HepG2 (cell line): ENCODE data around the gene DOK1. TPM values are rescaled to one million over a fixed set of nuclear protein-coding genes. Genes with fewer than 3 reads are reported as not detected.
A peak's percentile ranks its signal among the peaks of the same experiment; 100 is the strongest.

Experiments
- DPF2 ChIP-seq: sonication (generic); formaldehyde crosslinking; IDR thresholded peaks from 2 replicates; pipeline ENCODE4 v1.4.0; 2020; ENCODE audit warnings: mild to moderate bottlenecking, low read depth, missing genetic modification reagents, borderline replicate concordance
- E2F5 ChIP-seq: sonication (generic); formaldehyde crosslinking; conservative IDR thresholded peaks from 2 replicates; pipeline ENCODE4 v1.4.0; 2020; ENCODE audit warnings: missing genetic modification reagents
- ETV5 ChIP-seq: IDR thresholded peaks from 2 replicates; pipeline ENCODE4 v1.6.1; 2018; ENCODE audit warnings: missing biosample characterization, missing genetic modification reagents, inconsistent platforms, borderline replicate concordance
- EZH2 ChIP-seq: conservative IDR thresholded peaks from 2 replicates; pipeline ENCODE4 v1.6.1; 2012; ENCODE audit warnings: mild to moderate bottlenecking, low read depth, low read length, moderate library complexity
- FOXJ3 ChIP-seq: sonication (generic); formaldehyde crosslinking; IDR thresholded peaks from 2 replicates; pipeline ENCODE4 v1.4.0; 2020; ENCODE audit warnings: missing genetic modification reagents, mild to moderate bottlenecking, borderline replicate concordance
- MATR3 ChIP-seq: sonication (generic); formaldehyde crosslinking; IDR thresholded peaks from 2 replicates; pipeline ENCODE4 v1.4.0; 2020; ENCODE audit warnings: missing genetic modification reagents
- NFIB ChIP-seq: sonication (generic); formaldehyde crosslinking; IDR thresholded peaks from 2 replicates; pipeline ENCODE4 v1.9.0; 2021; ENCODE audit warnings: missing genetic modification reagents, mild to moderate bottlenecking, borderline replicate concordance
- NFKB2 ChIP-seq: sonication (generic); formaldehyde crosslinking; IDR thresholded peaks from 2 replicates; pipeline ENCODE4 v1.4.0; 2020; ENCODE audit warnings: missing genetic modification reagents, borderline replicate concordance
- RFXAP ChIP-seq: sonication (generic); formaldehyde crosslinking; IDR thresholded peaks from 2 replicates; pipeline ENCODE4 v1.4.0; 2020; ENCODE audit warnings: missing genetic modification reagents, borderline replicate concordance
- SMARCE1 ChIP-seq: fragments of 450-650 bp; IDR thresholded peaks from 2 replicates; pipeline ENCODE4 v1.6.1; 2017; ENCODE audit warnings: borderline replicate concordance
- STAT6 ChIP-seq: sonication (generic); formaldehyde crosslinking; IDR thresholded peaks from 2 replicates; pipeline ENCODE4 v1.4.0; 2020; ENCODE audit warnings: missing genetic modification reagents, mild to moderate bottlenecking, borderline replicate concordance
- TEF ChIP-seq: sonication (generic); formaldehyde crosslinking; IDR thresholded peaks from 2 replicates; pipeline ENCODE4 v1.5.0; 2020; ENCODE audit warnings: missing genetic modification reagents
- ZMYM4 ChIP-seq: sonication (generic); formaldehyde crosslinking; IDR thresholded peaks from 2 replicates; pipeline ENCODE4 v1.8.1; 2023; ENCODE audit warnings: mild to moderate bottlenecking, missing genetic modification reagents
- ZNF749 ChIP-seq: sonication (generic); formaldehyde crosslinking; IDR thresholded peaks from 2 replicates; pipeline ENCODE4 v1.8.0; 2022; ENCODE audit warnings: mild to moderate bottlenecking, missing genetic modification reagents, moderate library complexity, borderline replicate concordance
- ZSCAN29 ChIP-seq: sonication (generic); formaldehyde crosslinking; conservative IDR thresholded peaks from 2 replicates; pipeline ENCODE4 v1.4.0; 2020; ENCODE audit warnings: mild to moderate bottlenecking, missing genetic modification reagents
- polyA plus RNA-seq, 8 experiments: library from polyadenylated mRNA; depleted of rRNA in 3 of 8; stranded (reverse) in 7 of 8; unstranded in 1 of 8; fragments of >200 nt; fragmentation: Illumina TruSeq in 4 of 8; extraction: Trizol in 4 of 8; gene quantifications; 2 replicates each; pipeline versions ENCODE4 v1.2.1 to v1.2.3, GENCODE V29; 2011 to 2016; ENCODE audit warnings: low read depth in 4 of 8, missing spikeins in 1 of 8, mixed read lengths in 1 of 8; ENCODE audit not compliant: insufficient read depth in 1 of 8
- total RNA-seq, 5 experiments: library from RNA; depleted of rRNA; stranded (reverse); fragments of >200 nt; fragmentation: Illumina TruSeq; extraction: Trizol; gene quantifications; 2 replicates each; pipeline ENCODE4 v1.2.3, GENCODE V29; 2016; ENCODE audit warnings: low read depth in 1 of 5
- TF ChIP-seq, protein P1 (sequence below): sonication (generic); formaldehyde crosslinking; IDR thresholded peaks from 2 replicates; pipeline ENCODE4 v1.5.1; 2020; ENCODE audit warnings: missing genetic modification reagents, mild to moderate bottlenecking, borderline replicate concordance
- TF ChIP-seq, protein P2 (sequence below): conservative IDR thresholded peaks from 2 replicates; pipeline ENCODE4 v1.6.1; 2018; ENCODE audit warnings: missing genetic modification reagents
- TF ChIP-seq, protein P3 (sequence below): sonication (generic); formaldehyde crosslinking; IDR thresholded peaks from 2 replicates; pipeline ENCODE4 v1.8.0; 2023; ENCODE audit warnings: mild to moderate bottlenecking, missing genetic modification reagents

The DOK1 gene
- total and polyA plus RNA-seq, 2 of the 13 experiments (the other 11 are each of a cell fraction or from before 2014, with no cell fraction given) = 0.53 to 0.74 TPM

- no peak for TF ChIP-seq MATR3 (CRISPR knock-in tag)
- TF ChIP-seq FOXJ3 (CRISPR knock-in tag) = no peak
- TF ChIP-seq, protein P1, sequence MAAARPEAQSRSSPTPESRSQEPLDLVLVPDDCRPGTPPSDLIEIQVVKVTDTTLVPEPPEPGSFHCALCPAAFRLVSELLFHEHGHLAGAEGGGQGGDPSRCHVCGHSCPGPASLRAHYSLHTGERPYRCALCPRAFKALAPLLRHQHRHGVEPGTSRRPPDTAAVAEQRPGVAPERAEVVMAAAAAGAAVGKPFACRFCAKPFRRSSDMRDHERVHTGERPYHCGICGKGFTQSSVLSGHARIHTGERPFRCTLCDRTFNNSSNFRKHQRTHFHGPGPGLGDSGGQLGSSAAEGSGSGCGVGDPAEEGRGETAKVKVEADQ (CRISPR knock-in tag) = no peak
- no peak for TF ChIP-seq NFIB (CRISPR knock-in tag)
- 0 out of 2 replicates have a peak, but pooled peaks have one; percentile 32 for TF ChIP-seq ZMYM4 (CRISPR knock-in tag)
- peak; percentile 30; the same call in 1 of the 2 replicates for TF ChIP-seq ETV5 (CRISPR knock-in tag)
- TF ChIP-seq STAT6 = no peak
- TF ChIP-seq, protein P2, sequence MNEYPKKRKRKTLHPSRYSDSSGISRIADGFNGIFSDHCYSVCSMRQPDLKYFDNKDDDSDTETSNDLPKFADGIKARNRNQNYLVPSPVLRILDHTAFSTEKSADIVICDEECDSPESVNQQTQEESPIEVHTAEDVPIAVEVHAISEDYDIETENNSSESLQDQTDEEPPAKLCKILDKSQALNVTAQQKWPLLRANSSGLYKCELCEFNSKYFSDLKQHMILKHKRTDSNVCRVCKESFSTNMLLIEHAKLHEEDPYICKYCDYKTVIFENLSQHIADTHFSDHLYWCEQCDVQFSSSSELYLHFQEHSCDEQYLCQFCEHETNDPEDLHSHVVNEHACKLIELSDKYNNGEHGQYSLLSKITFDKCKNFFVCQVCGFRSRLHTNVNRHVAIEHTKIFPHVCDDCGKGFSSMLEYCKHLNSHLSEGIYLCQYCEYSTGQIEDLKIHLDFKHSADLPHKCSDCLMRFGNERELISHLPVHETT = peak; percentile 49; the same call in 1 of the 2 replicates
- peak; percentile 74; the same call in 1 of the 2 replicates for TF ChIP-seq ZSCAN29 (CRISPR knock-in tag)
- TF ChIP-seq TEF (CRISPR knock-in tag) = no peak
- 0 out of 2 replicates have a peak, but pooled peaks have one; percentile 25 for TF ChIP-seq E2F5 (CRISPR knock-in tag)
- TF ChIP-seq, protein P3, sequence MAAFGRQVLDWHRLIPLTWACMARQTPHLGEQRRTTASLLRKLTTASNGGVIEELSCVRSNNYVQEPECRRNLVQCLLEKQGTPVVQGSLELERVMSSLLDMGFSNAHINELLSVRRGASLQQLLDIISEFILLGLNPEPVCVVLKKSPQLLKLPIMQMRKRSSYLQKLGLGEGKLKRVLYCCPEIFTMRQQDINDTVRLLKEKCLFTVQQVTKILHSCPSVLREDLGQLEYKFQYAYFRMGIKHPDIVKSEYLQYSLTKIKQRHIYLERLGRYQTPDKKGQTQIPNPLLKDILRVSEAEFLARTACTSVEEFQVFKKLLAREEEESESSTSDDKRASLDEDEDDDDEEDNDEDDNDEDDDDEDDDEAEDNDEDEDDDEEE (CRISPR knock-in tag) = 0 out of 2 replicates have a peak, but pooled peaks have one; percentile 69
- TF ChIP-seq NFKB2 = peak; percentile 52
- no peak for TF ChIP-seq SMARCE1
- 0 out of 2 replicates have a peak, but pooled peaks have one; percentile 49 for TF ChIP-seq ZNF749 (CRISPR knock-in tag)
- no peak for TF ChIP-seq EZH2
- 0 out of 2 replicates have a peak, but pooled peaks have one; percentile 32 for TF ChIP-seq RFXAP (CRISPR knock-in tag)
- no peak for TF ChIP-seq DPF2 (CRISPR knock-in tag)
Observed at GRCh38 chr2:74548900-74549826, 5.4 kb upstream of the DOK1 start (continued).
